NB4 (cell line): ENCODE measurements around the gene NBPF3.
"Not testable (repeated sequence)": the region's sequence is repeated elsewhere in the genome, so short reads cannot be mapped to it uniquely, and the experiment has no call there.

Source experiments
- MYC ChIP-seq: IDR thresholded peaks from 2 replicates; pipeline ENCODE4 v1.6.1; 2011; ENCODE audit warnings: low read depth, low read length
- POLR2A ChIP-seq: IDR thresholded peaks from 2 replicates; pipeline ENCODE4 v1.6.1; 2011; ENCODE audit warnings: mild to moderate bottlenecking; ENCODE audit not compliant: insufficient read length; ENCODE audit errors: extremely low read depth

GRCh38 chr1:21401726-21402346 is 38.1 kb upstream of the NBPF3 start:
- not testable (repeated sequence) for TF ChIP-seq POLR2A, MYC
